Ovary (tissue), 9 donors: Measurements from ENCODE around the gene UNC5B. TPM values are rescaled to one million over a fixed set of nuclear protein-coding genes. Genes with fewer than 3 reads are reported as not detected.
A peak's percentile ranks its signal among the peaks of the same experiment; 100 is the strongest.

ENCODE experiments used
- DNase-seq, 5 donors: peaks; one replicate each; pipeline ENCODE4 v3.0.0-alpha.2; 2019 to 2020
- H3K27ac ChIP-seq, 2 donors: fragments of 200-600 bp; one replicate each; pipeline versions ENCODE4 v1.5.1 to v1.8.0; 2019 to 2022
- H3K27me3 ChIP-seq: fragments of 200-600 bp; one replicate; pipeline ENCODE4 v1.8.0; 2022
- H3K36me3 ChIP-seq: fragments of 200-600 bp; sonication (generic); one replicate; pipeline ENCODE4 v1.5.1; 2019
- H3K4me1 ChIP-seq: one replicate; pipeline ENCODE4 v1.8.1; 2013; ENCODE audit warnings: mild to moderate bottlenecking, moderate library complexity; ENCODE audit not compliant: insufficient read depth
- H3K4me3 ChIP-seq: fragments of 200-600 bp; sonication (generic); one replicate; pipeline ENCODE4 v1.5.1; 2017
- H3K9me3 ChIP-seq, 2 donors: fragments of 200-600 bp in 1 of 2; sonication (generic) in 1 of 2; one replicate each; pipeline versions ENCODE4 v1.5.1 to v1.8.1; 2013 to 2019; ENCODE audit warnings: mild to moderate bottlenecking in 1 of 2, moderate library complexity in 1 of 2
- EP300 ChIP-seq: sonication (generic); formaldehyde crosslinking; IDR thresholded peaks from one replicate; pipeline ENCODE4 v1.6.1; 2017; ENCODE audit warnings: antibody characterized with exemption
- POLR2A ChIP-seq: fragments of 450-650 bp; IDR thresholded peaks from one replicate; pipeline ENCODE4 v1.6.1; 2017; ENCODE audit warnings: antibody characterized with exemption, mild to moderate bottlenecking, moderate library complexity
- WGBS, 3 donors: extraction: QIAGEN DNeasy Blood & Tissue Kit in 1 of 3; methylation state at CpG; one replicate each; pipeline versions ENCODE4 v1.1.5 to v1.1.7; 2013 to 2017; 5-methylcytosine and 5-hydroxymethylcytosine counted together
- intact Hi-C, 4 donors: fragments of 100-400 bp; cut with DNase I; formaldehyde crosslinking; loops; one replicate each; pipeline versions ENCODE4 v1.11.0 to v1.15.1; 2022 to 2023
- polyA plus RNA-seq, 2 donors: library from polyadenylated mRNA; stranded (reverse); fragments of 200-250 nt in 1 of 2; fragments of 350-450 nt in 1 of 2; fragmentation: Illumina TruSeq in 1 of 2; extraction: RNeasy Lipid Tissue Mini Kit (QIAGEN cat#74804) in 1 of 2; gene quantifications; one replicate each; pipeline ENCODE4 v1.2.3, GENCODE V29; 2013 to 2014
- total RNA-seq, 7 donors: library from RNA; depleted of rRNA in 2 of 7; stranded (reverse); fragments of >200 nt in 2 of 7; fragmentation: NEBNext Ultra II Directional in 3 of 7; extraction: Animal tissue kit (Norgen Biotek cat#: 25700) in 3 of 7; gene quantifications; one replicate each; pipeline versions ENCODE4 v1.1.0 to v1.2.4, GENCODE V29; 2016 to 2023
- TF ChIP-seq, protein P1 (sequence below), 3 donors: fragments of 450-650 bp in 2 of 3; fragments of 200-600 bp in 1 of 3; IDR thresholded peaks; one replicate each; pipeline versions ENCODE4 v1.5.1 to v1.8.0; 2016 to 2022; ENCODE audit warnings: antibody characterized with exemption in 3 of 3, mild to moderate bottlenecking in 1 of 3
- donor health status: DM: no; HTN: no; CAD: no; lungs with moderate emphysema.
- donor health status: DM: no; HTN: no; CAD: no.
- donor health status: Bipolar disorder and iron deficiency.
- donor health status: DM: yes; HTN: yes; CAD: no.
- donor health status: DM: no; HTN: no; CAD: no.
- donor health status: DM: yes; HTN: yes; CAD: no.

Gene UNC5B
- total and polyA plus RNA-seq, 9 donors: 2.7 to 48.0 (median 6.3) TPM

DNA sequence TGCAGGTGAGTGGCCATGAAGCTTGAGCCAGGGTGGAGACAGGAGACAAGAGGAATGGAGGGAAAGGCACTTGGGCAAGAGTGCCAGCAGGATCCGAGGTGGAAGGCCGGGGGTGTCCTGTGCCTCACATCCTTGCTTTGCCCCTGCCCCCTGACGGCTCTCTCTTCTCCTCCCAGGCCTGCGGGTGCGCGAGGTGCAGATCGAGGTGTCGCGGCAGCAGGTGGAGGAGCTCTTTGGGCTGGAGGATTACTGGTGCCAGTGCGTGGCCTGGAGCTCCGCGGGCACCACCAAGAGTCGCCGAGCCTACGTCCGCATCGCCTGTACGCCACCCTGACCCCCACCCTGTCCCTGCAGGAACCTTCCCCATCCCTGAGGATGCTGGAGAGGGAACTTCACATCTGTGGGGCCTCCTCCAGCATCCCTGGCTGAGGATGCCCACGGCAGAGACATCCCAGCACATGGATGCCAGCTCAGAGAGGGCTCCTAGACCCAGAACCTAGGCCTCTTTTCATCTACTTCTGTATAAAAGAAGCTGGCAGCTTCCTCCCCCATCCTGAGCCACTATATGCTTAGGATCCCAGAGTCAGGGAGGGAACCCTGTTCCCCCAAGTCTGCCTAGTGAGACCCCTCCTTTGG lies 72.3 kb downstream of the UNC5B start:
- no peak overlapping the region for H3K4me3 ChIP-seq
- H3K4me1 ChIP-seq: no peaks in the 10 kb centered on the region
- no peak for DNase-seq
- H3K27me3 ChIP-seq: no peaks in the 10 kb centered on the region
- no peaks in the 10 kb centered on the region for H3K9me3 ChIP-seq
- no peak overlapping the region for H3K27ac ChIP-seq
- intact Hi-C loops: loop anchor here (2.0 to 10.0 kb wide), 5 partner anchors 80 to 377 kb away; no protein-coding TSS in a partner anchor
- WGBS, 3 donors: 86 to 88% (median 88%) methylated on average over 17 to 19 of the region's 19 CpGs
- no peak for TF ChIP-seq EP300
- TF ChIP-seq, protein P1, sequence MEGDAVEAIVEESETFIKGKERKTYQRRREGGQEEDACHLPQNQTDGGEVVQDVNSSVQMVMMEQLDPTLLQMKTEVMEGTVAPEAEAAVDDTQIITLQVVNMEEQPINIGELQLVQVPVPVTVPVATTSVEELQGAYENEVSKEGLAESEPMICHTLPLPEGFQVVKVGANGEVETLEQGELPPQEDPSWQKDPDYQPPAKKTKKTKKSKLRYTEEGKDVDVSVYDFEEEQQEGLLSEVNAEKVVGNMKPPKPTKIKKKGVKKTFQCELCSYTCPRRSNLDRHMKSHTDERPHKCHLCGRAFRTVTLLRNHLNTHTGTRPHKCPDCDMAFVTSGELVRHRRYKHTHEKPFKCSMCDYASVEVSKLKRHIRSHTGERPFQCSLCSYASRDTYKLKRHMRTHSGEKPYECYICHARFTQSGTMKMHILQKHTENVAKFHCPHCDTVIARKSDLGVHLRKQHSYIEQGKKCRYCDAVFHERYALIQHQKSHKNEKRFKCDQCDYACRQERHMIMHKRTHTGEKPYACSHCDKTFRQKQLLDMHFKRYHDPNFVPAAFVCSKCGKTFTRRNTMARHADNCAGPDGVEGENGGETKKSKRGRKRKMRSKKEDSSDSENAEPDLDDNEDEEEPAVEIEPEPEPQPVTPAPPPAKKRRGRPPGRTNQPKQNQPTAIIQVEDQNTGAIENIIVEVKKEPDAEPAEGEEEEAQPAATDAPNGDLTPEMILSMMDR (IDR thresholded peaks at IDR 0.05): no peak
- no peak for TF ChIP-seq POLR2A
- H3K36me3 ChIP-seq: no peaks in the 10 kb centered on the region

DNA sequence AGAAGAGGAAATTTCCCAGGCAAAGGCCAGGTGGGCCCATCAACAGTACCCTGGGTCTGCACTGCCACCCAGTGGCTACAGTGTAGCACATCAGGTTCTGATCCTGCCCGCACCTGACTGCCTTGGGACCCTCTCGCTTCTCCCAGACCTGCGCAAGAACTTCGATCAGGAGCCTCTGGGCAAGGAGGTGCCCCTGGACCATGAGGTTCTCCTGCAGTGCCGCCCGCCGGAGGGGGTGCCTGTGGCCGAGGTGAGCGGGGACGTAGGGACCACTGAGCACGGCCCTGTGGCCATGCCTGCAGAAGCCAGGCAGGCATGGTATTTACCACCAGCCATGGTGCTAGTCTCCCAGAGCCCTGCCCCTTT lies 72.8 kb downstream of the UNC5B start:
- Histone ChIP-seq H3K36me3 (no peaks in the 10 kb centered on the region), H3K27ac (no peak overlapping the region), H3K4me1 (no peaks in the 10 kb centered on the region), H3K4me3 (no peak overlapping the region), H3K27me3 (no peaks in the 10 kb centered on the region), H3K9me3 (no peaks in the 10 kb centered on the region)
- no peak for TF ChIP-seq POLR2A
- TF ChIP-seq, protein P1 (IDR thresholded peaks at IDR 0.05): peak; percentile 50 to 81 (median 70)
- 49 to 80% (median 53%) methylated on average over 1 to 11 of the region's 11 CpGs for WGBS, 3 donors
- peak; percentile 54 to 78 (median 69) for DNase-seq
- intact Hi-C loops: loop anchor here in 3 of 4 donors (2.0 to 10.0 kb wide), 4 partner anchors 80 to 360 kb away; no protein-coding TSS in a partner anchor

DNA sequence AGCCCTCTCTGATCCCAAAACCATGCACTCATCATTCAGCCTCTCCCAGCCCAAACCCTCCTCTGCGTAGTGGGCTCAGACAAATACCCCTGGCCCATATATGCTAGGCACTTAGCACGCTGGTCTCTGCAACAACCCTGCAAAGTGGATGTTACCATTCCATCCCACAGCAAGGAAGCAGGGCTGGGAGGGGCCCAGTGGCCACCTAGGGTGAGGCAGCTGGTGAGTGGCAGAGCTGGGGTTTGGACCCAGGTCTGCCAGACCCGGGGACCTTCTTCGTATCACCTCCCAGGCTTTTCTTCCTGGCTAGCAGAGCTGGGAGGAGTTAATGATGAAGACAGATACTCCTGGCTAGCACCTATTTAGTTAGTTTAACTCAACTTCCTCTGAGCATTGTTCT lies 73.6 kb downstream of the UNC5B start:
- Histone ChIP-seq H3K9me3 (no peaks in the 10 kb centered on the region), H3K27me3 (no peaks in the 10 kb centered on the region), H3K4me1 (no peaks in the 10 kb centered on the region), H3K36me3 (no peaks in the 10 kb centered on the region), H3K4me3 (no peak overlapping the region), H3K27ac (no peak overlapping the region)
- intact Hi-C loops: loop anchor here in 3 of 4 donors (2.0 to 10.0 kb wide), 4 partner anchors 81 to 361 kb away; no protein-coding TSS in a partner anchor
- WGBS, 3 donors: 74 to 91% (median 81%) methylated on average over 4 of the region's 4 CpGs
- TF ChIP-seq POLR2A: no peak
- TF ChIP-seq, protein P1 (IDR thresholded peaks at IDR 0.05): no peak
- no peak for TF ChIP-seq EP300
- no peak for DNase-seq

DNA sequence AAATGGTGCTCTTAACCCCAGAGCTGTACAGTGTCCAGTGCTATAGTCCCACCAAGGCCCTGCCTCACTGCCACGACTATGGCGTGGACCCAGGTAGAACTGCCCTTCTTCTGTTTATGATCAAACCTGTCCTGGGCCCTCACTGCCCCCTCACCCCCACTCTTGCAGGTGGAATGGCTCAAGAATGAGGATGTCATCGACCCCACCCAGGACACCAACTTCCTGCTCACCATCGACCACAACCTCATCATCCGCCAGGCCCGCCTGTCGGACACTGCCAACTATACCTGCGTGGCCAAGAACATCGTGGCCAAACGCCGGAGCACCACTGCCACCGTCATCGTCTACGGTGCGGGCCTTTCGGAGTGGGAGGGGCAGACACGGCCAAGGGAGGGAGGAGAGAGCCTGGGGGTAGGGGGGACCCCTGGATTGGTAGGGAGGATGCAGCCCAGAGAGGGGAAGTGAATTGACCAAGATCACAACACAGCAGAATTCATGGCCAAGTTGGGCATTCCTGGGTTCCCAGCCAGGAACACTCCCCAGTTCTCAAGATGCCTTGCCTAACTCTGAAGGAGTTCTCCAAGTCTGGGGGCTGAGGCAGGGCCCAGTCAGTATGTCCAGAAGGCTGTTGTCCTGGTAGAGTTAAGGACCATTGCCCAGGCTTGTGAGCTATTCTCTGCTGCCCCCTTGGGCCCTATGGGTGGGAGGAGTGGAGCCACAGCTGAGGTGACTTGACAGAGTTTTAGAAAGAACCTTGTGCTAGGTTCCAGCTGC lies 74.3 kb downstream of the UNC5B start:
- no peak for DNase-seq
- intact Hi-C loops: loop anchor here in 2 of 4 donors (10.0 kb wide), 2 partner anchors 82 to 362 kb away; no protein-coding TSS in a partner anchor
- H3K36me3 ChIP-seq: no peaks in the 10 kb centered on the region
- no peak overlapping the region for H3K27ac ChIP-seq
- no peaks in the 10 kb centered on the region for H3K4me1 ChIP-seq
- TF ChIP-seq, protein P1 (IDR thresholded peaks at IDR 0.05): no peak
- TF ChIP-seq EP300 (no peak), POLR2A (no peak)
- 91 to 94% (median 93%) methylated on average over 17 of the region's 17 CpGs for WGBS, 3 donors
- H3K4me3 ChIP-seq: no peak overlapping the region
- H3K27me3 ChIP-seq: no peaks in the 10 kb centered on the region
- no peaks in the 10 kb centered on the region for H3K9me3 ChIP-seq
